NCI-H2107 treated with DMSO at 0.1 percent for 48 hours (cell line): ENCODE results near the gene IRF2.
A peak's percentile ranks its signal among the peaks of the same experiment; 100 is the strongest.

Experiments
- DNase-seq: peaks from one replicate; lab custom pipeline; 2025; ENCODE audit not compliant: unreplicated experiment; lab: John Stamatoyannopoulos, UW

IRF2 gene

GRCh38 chr4:184409911-184410692 lies 64.2 kb downstream of the IRF2 start:
- DNase-seq = no peak

DNA sequence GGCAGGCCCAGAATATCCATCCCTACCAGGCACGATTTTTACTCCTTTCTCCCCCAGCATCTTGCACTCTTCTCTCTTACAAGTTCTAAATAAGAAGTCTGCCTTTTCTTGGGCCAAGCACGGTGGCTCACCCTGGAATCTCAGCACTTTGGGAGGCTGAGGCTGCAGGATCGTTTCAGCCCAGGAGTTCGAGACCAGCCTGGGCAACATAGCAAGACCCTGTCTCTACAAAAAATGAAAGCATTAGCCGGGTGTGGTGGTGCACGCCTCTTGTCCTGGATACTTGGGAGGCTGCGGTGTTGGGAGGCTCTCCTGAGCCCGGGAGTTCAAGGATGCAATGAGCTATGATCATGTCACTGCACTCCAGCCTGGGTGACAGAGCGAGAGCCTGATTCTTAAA lies 64.8 kb downstream of the IRF2 start:
- no peak for DNase-seq

- no peak for DNase-seq
Measured at GRCh38 chr4:184408684-184409081, 65.7 kb downstream of the IRF2 start.

GRCh38 chr4:184408021-184408683 lies 66.2 kb downstream of the IRF2 start:
- no peak for DNase-seq

- no peak for DNase-seq
Measured at GRCh38 chr4:184406958-184407391, 67.4 kb downstream of the IRF2 start.

- DNase-seq = no peak
Measured at GRCh38 chr4:184404047-184404446, 70.3 kb downstream of the IRF2 start.

GRCh38 chr4:184403384-184403781 lies 71.0 kb downstream of the IRF2 start:
- DNase-seq = no peak

GRCh38 chr4:184402740-184403383 lies 71.5 kb downstream of the IRF2 start:
- DNase-seq = no peak

- no peak for DNase-seq
Measured at GRCh38 chr4:184402239-184402638, 72.1 kb downstream of the IRF2 start.

- DNase-seq = peak; percentile 88
Measured at GRCh38 chr4:184401397-184402171, 72.8 kb downstream of the IRF2 start.

DNA sequence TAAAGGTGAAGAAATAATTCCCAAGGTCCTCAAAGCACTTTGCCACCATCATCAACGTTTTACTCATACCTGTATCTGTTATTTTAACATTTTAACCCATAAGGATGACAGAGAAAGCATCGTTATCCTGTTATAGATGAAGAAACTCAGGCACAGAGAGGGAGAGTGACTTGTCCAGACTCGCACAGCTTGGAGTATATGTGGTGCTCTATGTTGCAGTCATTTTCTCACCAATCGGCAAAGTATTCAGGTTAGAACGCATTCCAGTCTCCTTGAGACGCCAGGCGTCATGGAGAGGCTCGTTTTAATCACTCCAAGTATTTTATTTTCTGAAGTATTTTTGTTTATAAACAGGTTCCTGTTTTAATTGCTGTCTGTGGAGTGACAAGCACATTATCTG lies 73.5 kb downstream of the IRF2 start:
- no peak for DNase-seq

DNA sequence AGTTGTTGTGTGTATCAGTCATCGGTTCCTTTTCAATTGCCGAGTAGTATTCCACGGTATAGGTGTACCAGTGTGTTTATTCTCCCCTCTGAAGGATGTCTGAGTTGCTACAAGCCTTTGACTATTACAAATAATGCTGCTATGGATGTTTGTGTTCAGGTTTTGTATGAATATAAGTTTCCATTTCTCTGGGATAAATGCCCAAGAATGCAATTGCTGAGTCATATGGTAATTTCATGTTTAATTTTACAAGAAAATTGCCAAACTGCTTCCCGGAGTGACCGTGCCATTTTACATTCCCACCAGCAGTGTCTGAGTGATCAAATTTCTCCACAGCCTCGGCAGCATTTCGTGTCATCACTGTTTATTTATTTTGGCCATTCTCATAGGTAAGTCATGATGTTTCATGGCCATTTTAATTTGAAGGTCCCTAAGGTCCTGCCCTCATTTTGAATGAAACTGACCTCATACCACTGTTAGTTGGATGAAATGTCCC lies 73.9 kb downstream of the IRF2 start:
- DNase-seq = no peak

DNA sequence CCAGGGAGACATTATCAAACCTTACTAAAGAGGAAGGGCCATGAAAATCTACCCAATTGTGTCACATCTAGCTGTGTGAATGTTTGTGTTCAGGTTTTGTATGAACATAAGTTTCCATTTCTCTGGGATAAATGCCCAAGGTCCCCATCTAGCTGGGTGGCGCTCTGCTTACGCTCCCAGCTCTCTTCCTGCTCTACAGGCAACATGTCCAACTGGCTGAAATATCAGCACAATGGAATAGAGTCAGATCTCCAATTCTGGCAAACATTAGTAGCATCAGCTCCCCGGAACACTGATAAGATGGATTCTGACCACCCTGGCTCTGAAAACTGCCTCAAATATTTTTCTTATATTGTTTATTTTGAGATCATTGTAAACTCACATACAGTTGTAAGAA lies 74.8 kb downstream of the IRF2 start:
- no peak for DNase-seq

- no peak for DNase-seq
Measured at GRCh38 chr4:184398741-184399511, 75.4 kb downstream of the IRF2 start.

GRCh38 chr4:184397516-184398163 lies 76.7 kb downstream of the IRF2 start:
- peak; percentile 24 for DNase-seq

DNA sequence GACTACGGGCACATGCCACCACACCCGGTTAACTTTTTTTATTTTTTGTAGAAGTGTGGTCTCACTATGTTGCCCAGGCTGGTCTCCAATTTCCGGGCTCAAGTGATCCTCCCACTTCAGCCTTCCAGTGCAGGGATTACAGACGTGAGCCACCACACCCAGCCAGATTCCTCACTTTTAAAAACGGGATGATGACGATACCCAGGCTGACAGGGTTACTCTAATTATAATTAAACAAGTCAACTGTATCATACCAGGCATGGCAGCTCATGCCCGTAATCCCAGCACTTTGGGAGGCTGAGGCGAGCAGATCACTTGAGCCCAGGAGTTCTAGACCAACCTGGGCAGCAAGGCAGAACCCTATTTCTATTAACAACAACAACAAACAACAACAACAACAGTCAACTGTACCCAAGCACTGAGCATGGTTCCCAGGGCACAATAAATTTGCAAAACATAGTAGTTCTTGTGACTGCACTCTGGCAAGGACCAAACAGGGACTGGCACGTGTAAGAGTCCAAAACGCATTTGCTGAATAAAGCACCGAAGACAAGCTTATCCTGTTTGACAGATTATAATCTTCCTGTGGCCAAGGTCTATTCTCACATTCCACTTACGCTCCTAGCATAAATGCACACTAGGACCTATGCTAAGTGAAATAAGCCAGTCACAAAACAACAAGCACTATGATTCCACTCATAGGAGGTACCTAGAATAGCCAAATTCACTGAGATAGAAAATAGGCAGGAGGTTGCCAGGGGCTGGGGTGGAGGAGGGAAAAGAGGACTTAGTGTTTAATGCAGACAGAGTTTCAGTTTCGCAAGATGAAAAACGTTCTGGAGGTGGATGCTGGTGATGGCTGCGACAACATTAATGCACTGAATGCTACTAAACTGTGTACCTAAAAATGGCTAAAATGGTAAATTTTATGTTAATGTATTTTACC lies 77.5 kb downstream of the IRF2 start:
- no peak for DNase-seq

DNA sequence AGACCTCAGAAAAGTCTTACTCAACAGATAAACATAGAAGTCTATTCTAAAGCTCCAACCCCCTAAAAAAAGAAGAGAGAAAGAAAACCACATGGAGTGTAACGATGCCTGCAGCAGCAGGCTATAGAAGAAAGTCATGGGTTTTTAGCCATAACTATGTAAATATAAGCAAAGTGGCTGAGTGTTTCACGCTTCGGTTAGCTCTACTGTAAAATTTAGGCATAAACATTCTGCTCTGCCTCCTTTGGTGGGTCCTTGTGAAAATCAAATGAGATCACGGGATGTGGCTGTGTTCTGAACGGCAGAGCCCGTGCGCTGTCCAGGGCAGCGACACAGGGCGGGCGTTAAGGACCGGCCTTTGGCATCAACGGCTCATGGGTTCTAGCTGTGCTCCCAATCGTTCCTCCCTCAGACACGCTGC lies 78.4 kb downstream of the IRF2 start:
- peak; percentile 37 for DNase-seq

GRCh38 chr4:184395451-184395917 lies 78.9 kb downstream of the IRF2 start:
- no peak for DNase-seq
